ENCODE measurements around the gene APOBEC3B.
"Not testable (repeated sequence)": the region's sequence is repeated elsewhere in the genome, so short reads cannot be mapped to it uniquely, and the experiment has no call there.

The APOBEC3B gene

GRCh38 chr22:38952281-38952993, 29.7 kb upstream of the APOBEC3B start:
- peak; percentile 18 for DNase-seq

GRCh38 chr22:38953091-38953490, 29.1 kb upstream of the APOBEC3B start:
- no peak for DNase-seq

- DNase-seq, result peak; percentile 59
Observed at GRCh38 chr22:38953577-38954413, 28.4 kb upstream of the APOBEC3B start.

- no peak for DNase-seq
Observed at GRCh38 chr22:38954414-38955043, 27.6 kb upstream of the APOBEC3B start.

- no peak for DNase-seq
Observed at GRCh38 chr22:38955250-38955905, 26.8 kb upstream of the APOBEC3B start.

- no peak for DNase-seq
Observed at GRCh38 chr22:38955926-38956325, 26.2 kb upstream of the APOBEC3B start.

- no peak for DNase-seq
Observed at GRCh38 chr22:38956551-38956950, 25.6 kb upstream of the APOBEC3B start.

- no peak for DNase-seq
Observed at GRCh38 chr22:38957046-38957770, 24.9 kb upstream of the APOBEC3B start, which contains the start of gene APOBEC3A. Gene APOBEC3A (plus strand): TSS chr22:38957609. CDS start chr22:38957692, 83 bp downstream.

- DNase-seq, result no peak
Observed at GRCh38 chr22:38957808-38958650, 24.1 kb upstream of the APOBEC3B start.

GRCh38 chr22:38958651-38958943, 23.6 kb upstream of the APOBEC3B start:
- not testable (repeated sequence) for DNase-seq

- DNase-seq, result no peak
Observed at GRCh38 chr22:38959590-38959989, 22.6 kb upstream of the APOBEC3B start.

GRCh38 chr22:38960673-38961072, 21.5 kb upstream of the APOBEC3B start:
- not testable (repeated sequence) for DNase-seq

- DNase-seq, result not testable (repeated sequence)
Observed at GRCh38 chr22:38963291-38963738, 18.8 kb upstream of the APOBEC3B start.

- no peak for DNase-seq
Observed at GRCh38 chr22:38963872-38964271, 18.3 kb upstream of the APOBEC3B start.

- no peak for DNase-seq
Observed at GRCh38 chr22:38964306-38964705, 17.8 kb upstream of the APOBEC3B start.

- DNase-seq, result no peak
Observed at GRCh38 chr22:38964989-38965388, 17.2 kb upstream of the APOBEC3B start.

- DNase-seq, result no peak
Observed at GRCh38 chr22:38965614-38966379, 16.4 kb upstream of the APOBEC3B start.

- DNase-seq, result no peak
Observed at GRCh38 chr22:38966380-38966702, 15.8 kb upstream of the APOBEC3B start.

GRCh38 chr22:38966942-38967341, 15.2 kb upstream of the APOBEC3B start:
- DNase-seq, result no peak

All from activated CD4-positive, CD25-positive, alpha-beta regulatory T cell treated with anti-CD3 and anti-CD28 coated beads, Interleukin-2, amount 50 U/mL, for 72 hours (primary cell).